Muscle of arm (tissue), 12 donors: ENCODE measurements around the gene ABI2. TPM values are rescaled to one million over a fixed set of nuclear protein-coding genes. Genes with fewer than 3 reads are reported as not detected.

Experiments used
- DNase-seq: peaks from one replicate; pipeline ENCODE4 v3.0.0-alpha.2; 2013
- polyA plus RNA-seq, 12 donors: library from polyadenylated mRNA; unstranded; fragments of 120-200 nt; gene quantifications; one replicate each; pipeline ENCODE4 v1.2.1, GENCODE V29; 2013; ENCODE audit not compliant: insufficient read length in 12 of 12

ABI2 gene
- polyA plus RNA-seq, 12 donors: 35.3 to 62.3 (median 41.6) TPM; not detected in 1

DNA sequence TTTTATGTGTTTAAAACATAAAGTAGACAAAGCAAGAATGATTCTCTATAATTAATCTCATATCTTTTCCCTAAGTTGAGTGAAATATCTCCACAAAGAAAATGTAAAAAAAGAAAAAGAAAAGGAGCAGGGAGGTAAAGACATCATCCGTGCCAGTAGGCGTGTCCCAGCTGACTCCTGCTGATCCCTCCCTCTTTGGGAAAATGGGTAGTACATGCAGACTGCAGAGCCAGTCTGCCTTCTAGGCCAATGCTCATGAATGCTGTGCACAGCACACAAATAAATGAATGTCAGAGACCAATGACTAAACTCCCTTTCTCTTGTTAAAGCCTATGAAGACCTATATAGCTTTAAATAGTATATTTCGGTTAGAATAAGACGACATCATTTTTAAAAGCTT is 142.2 kb downstream of the ABI2 start:
- no peak for DNase-seq

GRCh38 chr2:203471323-203471722 is 143.1 kb downstream of the ABI2 start:
- DNase-seq: no peak

- DNase-seq: no peak
These were observed 148.7 kb downstream of the ABI2 start for GRCh38 chr2:203476881-203477280.

DNA sequence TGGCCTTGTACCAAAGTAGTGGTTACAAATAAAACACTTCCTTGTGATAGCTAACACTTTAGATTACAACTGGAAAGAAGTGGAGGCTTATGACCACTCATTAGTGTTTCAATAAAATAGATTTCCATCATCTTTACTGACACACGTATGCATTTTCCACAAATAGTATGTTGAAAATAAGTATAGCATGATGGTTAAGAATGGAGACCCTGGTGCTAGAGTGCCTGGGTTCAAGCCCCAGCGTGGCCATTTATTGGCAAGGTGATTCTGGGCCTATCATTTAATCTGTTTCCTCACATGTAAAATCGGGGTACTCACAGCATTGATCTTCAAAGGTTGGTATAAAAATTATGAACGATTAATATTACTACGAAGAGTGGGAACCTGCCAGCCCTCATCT is 152.4 kb downstream of the ABI2 start:
- no peak for DNase-seq

DNA sequence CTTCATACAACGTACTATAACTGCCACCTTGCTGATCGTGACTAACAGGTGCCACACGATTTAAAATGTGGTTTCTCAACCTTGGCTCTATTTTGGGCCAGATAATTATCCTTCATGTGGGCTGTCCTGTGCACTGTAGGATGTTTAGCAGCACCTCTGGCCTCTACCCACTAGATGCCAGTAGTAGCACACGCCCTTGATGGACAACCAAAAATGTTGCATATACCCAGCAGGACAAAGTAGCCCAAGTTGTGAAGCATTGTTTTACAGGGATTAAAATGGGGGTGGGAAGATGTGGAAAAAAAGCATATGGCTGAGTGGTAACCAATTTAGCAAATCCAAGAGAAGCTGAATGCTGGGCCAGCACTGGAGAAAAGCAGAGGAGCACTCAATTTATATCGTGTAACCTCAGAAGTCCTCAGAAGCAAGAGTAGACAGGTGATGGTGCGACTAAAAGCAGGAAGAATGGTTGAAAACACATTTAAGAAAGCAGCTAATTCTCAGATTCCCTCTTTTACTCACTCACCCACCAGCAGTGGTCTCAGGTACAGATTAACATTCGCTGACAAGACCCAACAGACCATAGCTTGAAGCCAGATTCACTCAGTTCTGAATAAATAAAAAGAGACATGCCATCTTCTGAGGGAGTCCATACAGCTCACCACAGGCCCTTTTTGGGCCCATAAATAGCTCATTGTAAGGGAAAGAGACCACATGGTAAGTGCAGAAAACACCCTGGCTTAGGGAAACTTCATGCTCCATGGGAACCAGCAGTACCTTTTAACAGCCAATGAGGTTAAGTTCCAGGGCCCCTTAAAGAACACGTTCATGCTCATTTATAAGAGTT is 156.3 kb downstream of the ABI2 start:
- DNase-seq: peak; percentile 18

DNA sequence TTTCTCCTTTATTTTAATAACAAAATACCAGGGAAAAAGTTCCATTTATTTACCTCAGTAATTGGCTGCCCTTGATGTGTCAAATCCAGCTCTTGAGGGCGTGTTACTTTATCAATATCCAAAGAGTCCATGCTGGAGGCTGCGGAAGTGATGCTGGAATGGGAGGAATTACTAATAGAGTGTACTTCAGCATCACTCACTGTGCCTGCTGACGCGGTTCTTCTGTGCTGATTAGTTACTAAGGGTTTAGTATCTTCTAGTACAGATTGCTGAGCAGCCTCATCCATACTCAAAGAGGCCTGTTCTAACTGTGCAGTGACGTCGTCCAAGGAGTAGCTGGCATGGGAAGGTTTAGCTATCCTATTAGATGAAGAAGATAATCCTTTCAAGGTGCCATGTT is 161.3 kb downstream of the ABI2 start:
- DNase-seq: no peak

- DNase-seq: no peak
These were observed 162.2 kb downstream of the ABI2 start for GRCh38 chr2:203490391-203490790.

DNA sequence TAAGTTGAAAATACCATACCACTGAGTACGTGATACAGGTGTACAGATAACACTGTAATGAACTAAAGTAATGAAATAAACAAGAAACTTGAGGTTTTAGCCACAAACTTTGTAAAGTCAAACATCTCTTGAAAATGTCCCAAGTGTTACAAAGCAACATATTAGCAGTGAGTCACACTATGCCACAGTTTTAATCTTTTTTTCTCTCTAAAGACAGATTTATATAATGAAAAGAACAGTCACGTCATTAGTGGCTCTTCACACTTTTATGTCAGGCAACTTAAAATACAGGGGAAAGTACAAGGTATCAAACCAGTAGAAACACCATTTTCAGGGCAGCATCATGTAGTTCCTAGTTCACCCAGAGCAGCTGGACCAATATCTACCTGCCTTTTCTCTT is 164.8 kb downstream of the ABI2 start:
- DNase-seq: no peak

Other genes with a start within 250 kb of the ABI2 start
- gene CYP20A1, start 89.4 kb upstream of the ABI2 start, polyA plus RNA-seq: 10 to 100 TPM in 10 of 12 donors, 1 to 10 TPM in 1, not detected in 1; 9.3 to 19.1 (median 13.9) TPM
- gene RAPH1, start 206.9 kb downstream of the ABI2 start, polyA plus RNA-seq: 10 to 100 TPM in 11 of 12 donors, not detected in 1; 26.7 to 48.8 (median 35.9) TPM